Right forelimb (tissue), 1 donor: Measurements from ENCODE around the gene PSMG4.
A peak's percentile ranks its signal among the peaks of the same experiment; 100 is the strongest.
"Not testable (repeated sequence)": the region's sequence is repeated elsewhere in the genome, so short reads cannot be mapped to it uniquely, and the experiment has no call there.

Experiments used
- DNase-seq: peaks from one replicate; pipeline ENCODE4 v3.0.0-alpha.2; 2018

PSMG4 gene

GRCh38 chr6:3230900-3231246 is 27.9 kb upstream of the PSMG4 start:
- DNase-seq = peak; percentile 69

DNA sequence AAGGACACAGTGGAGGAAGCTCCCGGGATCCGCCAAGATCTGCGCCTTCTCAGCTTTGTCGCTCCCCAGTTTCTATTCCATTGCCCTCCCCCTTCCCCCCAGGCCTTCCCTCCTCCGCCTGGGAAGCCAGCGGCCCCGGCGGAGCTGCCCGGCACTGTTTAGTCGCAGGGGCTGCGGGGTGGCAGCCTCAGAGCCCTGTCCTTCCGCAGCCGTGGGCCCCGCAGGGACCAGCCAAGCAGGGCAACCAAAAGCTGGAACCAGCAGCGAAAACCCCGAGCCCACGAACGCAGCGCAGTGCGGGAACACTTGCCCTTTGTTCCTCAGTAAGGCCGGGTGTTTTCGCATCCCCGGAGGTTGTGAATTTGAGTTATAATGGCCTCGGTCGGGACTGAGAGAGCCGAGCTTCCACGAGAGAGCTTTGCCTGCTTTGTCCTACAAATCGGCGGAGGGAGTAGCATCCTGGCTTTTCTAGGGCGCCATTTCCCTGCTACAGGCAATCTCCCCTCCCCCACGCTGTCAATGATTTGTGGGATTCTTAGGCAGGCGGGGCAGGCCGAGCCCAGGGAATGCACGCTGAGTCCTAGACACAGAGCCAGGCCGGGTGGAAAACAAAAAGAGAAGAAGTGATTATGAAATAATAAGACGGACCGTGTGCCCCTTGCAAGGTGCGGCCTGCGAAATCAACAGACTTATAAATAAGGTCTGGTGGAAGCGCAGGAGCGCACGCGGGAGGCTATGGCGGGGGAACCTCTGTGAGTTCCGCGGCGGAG is 27.3 kb upstream of the PSMG4 start:
- DNase-seq = peak; percentile 87

DNA sequence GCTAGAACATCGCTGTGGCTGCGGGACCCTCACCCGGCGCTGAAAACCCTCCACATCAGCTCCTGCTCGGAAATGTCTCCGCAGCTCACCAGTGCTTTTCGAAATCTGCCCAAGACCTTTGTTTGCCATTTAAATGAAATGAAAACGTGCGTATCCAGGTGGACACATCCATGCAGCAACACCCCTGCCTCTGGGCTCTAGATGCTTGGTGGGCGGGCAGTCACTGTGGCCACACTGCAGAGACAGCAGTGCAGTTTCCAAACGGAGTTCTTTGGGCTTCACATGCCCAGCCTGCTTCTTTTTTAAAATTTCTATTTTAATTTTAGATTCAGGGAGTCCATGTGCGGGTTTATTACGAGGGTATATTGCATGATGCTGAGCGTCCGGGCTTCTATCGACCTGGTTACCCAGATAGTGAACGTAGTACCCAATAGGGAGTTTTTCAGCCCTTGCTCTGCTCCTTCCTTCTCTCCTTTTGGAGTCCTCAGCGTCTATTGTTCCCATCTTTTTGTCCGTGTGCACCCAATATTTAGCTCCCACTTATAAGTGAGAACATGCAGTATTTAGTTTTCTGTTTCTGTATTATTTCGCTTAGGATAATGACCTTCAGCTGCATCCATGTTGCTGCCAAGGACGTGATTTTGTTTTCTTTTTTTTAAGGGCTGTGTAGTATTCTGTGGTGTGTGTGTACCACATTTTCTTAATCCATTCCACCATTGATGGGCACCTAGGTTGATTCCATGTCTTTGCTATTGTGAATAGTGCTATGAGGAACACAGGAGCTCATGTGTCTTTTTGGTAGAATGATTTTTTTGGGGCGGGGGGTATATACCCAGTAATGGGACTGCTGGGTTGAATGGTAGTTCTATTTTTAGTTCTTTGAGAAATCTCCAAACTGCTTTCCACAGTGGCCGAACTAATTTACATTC is 26.5 kb upstream of the PSMG4 start:
- no peak for DNase-seq

- no peak for DNase-seq
Measured at GRCh38 chr6:3233321-3233720, 25.4 kb upstream of the PSMG4 start.

- DNase-seq = no peak
Measured at GRCh38 chr6:3233904-3234303, 24.8 kb upstream of the PSMG4 start.

- no peak for DNase-seq
Measured at GRCh38 chr6:3235486-3235885, 23.3 kb upstream of the PSMG4 start.

DNA sequence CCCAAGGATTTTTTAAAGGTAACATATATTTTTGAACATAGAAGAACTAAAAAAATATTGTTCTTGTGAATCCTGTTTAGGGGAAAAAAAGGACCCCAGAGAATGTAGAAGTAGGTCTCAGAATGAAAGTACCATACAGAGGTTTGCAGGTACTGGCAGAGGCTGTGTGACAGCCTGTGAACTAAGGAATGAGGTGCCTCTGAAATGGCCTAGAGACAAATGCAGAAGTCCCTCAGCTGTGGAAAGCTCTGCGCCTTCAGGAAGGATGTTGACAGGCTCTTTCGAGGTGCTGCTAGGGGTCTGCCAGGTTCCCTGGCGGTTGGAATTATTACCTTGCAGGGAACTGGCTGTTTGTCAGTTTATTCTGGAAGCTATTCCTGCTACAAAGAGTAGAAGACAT is 22.7 kb upstream of the PSMG4 start:
- no peak for DNase-seq

- DNase-seq = no peak
Measured at GRCh38 chr6:3237761-3238662, 20.7 kb upstream of the PSMG4 start.

GRCh38 chr6:3239110-3239830 is 19.5 kb upstream of the PSMG4 start:
- DNase-seq = peak; percentile 9

- DNase-seq = peak; percentile 23
Measured at GRCh38 chr6:3240595-3240994, 18.2 kb upstream of the PSMG4 start.

DNA sequence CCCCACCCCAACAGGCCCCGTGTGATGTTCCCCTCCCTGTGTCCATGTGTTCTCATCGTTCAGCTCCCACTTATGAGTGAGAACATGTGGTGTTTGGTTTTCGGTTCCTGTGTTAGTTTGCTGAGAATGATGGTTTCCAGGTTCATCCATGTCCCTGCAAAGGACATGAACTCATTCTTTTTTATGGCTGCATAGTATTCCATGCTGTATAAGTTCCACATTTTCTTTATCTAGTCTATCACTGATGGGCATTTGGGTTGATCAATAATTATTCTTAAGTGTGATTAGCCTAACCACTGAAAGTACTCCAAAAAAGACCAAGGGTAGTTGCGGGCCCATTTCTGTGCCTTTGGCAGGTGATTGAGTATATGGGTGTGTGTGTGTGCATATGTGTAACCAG is 17.0 kb upstream of the PSMG4 start:
- not testable (repeated sequence) for DNase-seq

- no peak for DNase-seq
Measured at GRCh38 chr6:3242768-3243167, 16.0 kb upstream of the PSMG4 start.

GRCh38 chr6:3244003-3244831 is 14.5 kb upstream of the PSMG4 start:
- DNase-seq = peak; percentile 9

DNA sequence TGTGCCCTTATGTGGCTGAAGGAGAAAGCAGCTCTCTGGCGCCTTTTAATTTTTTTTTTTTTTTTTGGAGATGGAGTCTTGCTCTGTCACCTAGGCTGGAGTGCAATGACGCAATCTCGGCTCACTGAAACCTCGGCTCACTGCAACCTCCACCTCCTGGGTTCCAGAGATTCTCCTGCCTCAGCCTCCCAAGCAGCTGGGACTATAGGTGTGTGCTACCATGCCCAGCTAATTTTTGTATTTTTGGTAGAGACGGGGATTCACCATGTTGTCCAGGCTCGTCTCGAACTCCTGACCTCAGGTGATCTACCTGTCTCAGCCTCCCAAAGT is 13.9 kb upstream of the PSMG4 start:
- not testable (repeated sequence) for DNase-seq

DNA sequence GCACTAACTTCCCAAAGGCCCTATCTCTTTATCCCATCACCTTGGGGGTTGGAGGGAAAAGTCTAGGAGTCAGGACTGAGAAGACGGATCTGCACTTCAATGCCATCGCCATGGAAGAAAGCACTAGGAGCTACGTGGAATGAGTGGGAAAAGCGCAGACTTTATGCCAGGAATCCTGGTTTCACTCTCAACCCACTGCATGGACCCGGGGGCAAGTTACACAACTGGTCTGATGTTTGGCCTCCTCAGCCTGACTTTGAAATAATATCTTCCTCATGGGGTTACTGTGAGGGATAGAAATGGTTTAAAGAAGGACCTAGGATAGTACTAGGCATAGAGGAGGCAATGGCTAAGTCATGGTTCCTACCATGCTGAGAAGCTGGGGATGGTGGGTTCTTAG is 13.5 kb upstream of the PSMG4 start:
- DNase-seq = no peak

- DNase-seq = peak; percentile 82
Measured at GRCh38 chr6:3247255-3248146, 11.2 kb upstream of the PSMG4 start.

GRCh38 chr6:3249821-3250220 is 8.9 kb upstream of the PSMG4 start:
- DNase-seq = no peak

DNA sequence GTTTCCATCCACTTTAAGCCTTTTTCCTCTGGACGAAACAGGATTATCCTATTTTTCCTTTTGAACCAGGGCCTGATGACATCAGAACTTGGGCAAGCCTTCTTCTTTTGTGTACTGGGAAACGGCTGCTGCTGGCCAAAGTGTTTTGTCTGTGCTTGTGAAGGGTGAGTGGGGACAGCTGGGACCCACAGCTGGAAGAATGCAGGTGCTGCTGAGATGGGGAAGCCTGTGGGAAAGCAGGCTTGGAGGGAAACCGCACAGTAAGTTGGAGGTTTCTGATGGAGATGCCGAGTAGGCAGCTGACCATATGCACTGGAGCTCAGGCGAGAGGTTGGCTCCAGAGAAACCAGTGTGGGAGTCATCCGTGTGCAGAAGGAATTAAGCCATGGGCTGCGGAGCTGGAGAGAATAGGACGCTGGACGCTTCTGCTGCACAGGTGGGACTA is 8.5 kb upstream of the PSMG4 start:
- peak; percentile 69 for DNase-seq

- DNase-seq = peak; percentile 89
Measured at GRCh38 chr6:3251462-3252314, 7.1 kb upstream of the PSMG4 start.
